SJCRH30 (cell line): ENCODE results near the gene RBMS3. TPM values are rescaled to one million over a fixed set of nuclear protein-coding genes. Genes with fewer than 3 reads are reported as not detected.

Experiments used
- DNase-seq, 2 experiments: peaks; one replicate each; pipeline ENCODE4 v3.0.0-alpha.2; 2015 to 2020
- H3K27ac ChIP-seq: fragments of 250-450 bp; sonication (Bioruptor Pico); 2 replicates; pipeline ENCODE4 v1.5.1; 2020; ENCODE audit warnings: mild to moderate bottlenecking, moderate library complexity
- H3K27me3 ChIP-seq: fragments of 250-450 bp; sonication (Bioruptor Pico); 2 replicates; pipeline ENCODE4 v1.5.1; 2020; ENCODE audit warnings: mild to moderate bottlenecking, moderate library complexity
- H3K36me3 ChIP-seq: fragments of 250-450 bp; sonication (Bioruptor Pico); 2 replicates; pipeline ENCODE4 v1.5.1; 2020; ENCODE audit warnings: mild to moderate bottlenecking, moderate library complexity
- H3K4me1 ChIP-seq: fragments of 250-450 bp; sonication (Bioruptor Pico); 2 replicates; pipeline ENCODE4 v1.5.1; 2020; ENCODE audit warnings: mild to moderate bottlenecking, moderate library complexity
- H3K4me3 ChIP-seq: fragments of 250-450 bp; sonication (Bioruptor Pico); 2 replicates; pipeline ENCODE4 v1.5.1; 2020; ENCODE audit warnings: mild to moderate bottlenecking, moderate library complexity
- H3K9me3 ChIP-seq: fragments of 250-450 bp; sonication (Bioruptor Pico); replicated peaks from 2 replicates; pipeline ENCODE4 v1.5.1; 2020; ENCODE audit warnings: mild to moderate bottlenecking, moderate library complexity
- total RNA-seq: library from RNA; depleted of rRNA; stranded (reverse); fragments of >200 nt; shearing (Covaris generic); gene quantifications from 2 replicates; pipeline ENCODE4 v1.2.3, GENCODE V29; 2014

Gene RBMS3
- total RNA-seq, 1 experiment from 2014 or later: 9.5 TPM

DNA sequence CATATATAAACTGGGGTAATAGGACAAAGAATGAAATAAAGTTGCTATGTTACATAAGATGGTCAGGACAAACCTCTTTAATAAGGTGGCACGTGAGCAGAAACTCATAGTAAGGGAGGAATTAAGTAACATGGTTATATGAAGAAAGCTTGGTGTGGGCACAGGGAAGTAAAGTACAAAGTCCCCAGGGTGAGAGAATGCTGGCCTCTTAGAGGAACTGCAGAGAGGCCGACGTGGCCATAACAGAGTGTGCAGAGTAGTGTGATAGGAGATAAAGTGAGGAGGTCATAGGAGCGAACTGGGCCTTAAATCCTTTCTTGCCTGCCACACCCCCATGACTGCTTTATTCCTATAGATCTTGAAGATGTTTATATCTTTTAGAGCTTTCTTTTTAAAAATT, 17.4 kb upstream of the RBMS3 start:
- DNase-seq: no peak
- H3K27ac ChIP-seq: no peak overlapping the region

GRCh38 chr3:29265509-29266072, 15.3 kb upstream of the RBMS3 start:
- H3K4me3 ChIP-seq: no peak overlapping the region
- no peak overlapping the region for H3K27ac ChIP-seq
- no peaks in the 10 kb centered on the region for H3K9me3 ChIP-seq
- peaks cover 7% of the 10 kb centered on the region for H3K4me1 ChIP-seq
- H3K27me3 ChIP-seq: no peaks in the 10 kb centered on the region
- DNase-seq: no peak
- H3K36me3 ChIP-seq: no peaks in the 10 kb centered on the region

More for the DNA sequence above, 17.4 kb upstream of the RBMS3 start:
- Histone ChIP-seq H3K4me1 (peaks cover 7% of the 10 kb centered on the region), H3K36me3 (no peaks in the 10 kb centered on the region), H3K4me3 (no peak overlapping the region), H3K9me3 (no peaks in the 10 kb centered on the region), H3K27me3 (no peaks in the 10 kb centered on the region)

DNA sequence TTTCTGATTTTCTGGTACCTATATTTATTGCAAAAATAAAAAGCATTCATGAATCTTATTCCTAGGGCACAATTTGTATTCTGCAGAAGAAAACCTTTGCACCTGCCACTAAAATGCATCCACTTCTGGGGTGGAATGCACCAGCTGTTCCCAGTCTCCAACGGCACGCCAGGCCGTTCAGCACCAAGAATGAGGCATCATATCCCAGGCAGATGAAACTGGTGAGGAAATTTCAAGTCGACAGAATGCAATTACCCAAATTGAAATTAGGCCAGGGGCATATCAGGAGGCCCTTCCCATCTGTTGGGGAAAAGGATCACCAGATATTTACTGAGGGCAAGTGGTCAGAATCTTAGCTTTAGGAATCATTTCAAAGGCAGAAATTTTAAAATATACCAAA, 13.6 kb upstream of the RBMS3 start:
- no peaks in the 10 kb centered on the region for H3K27me3 ChIP-seq
- no peak overlapping the region for H3K4me3 ChIP-seq
- H3K9me3 ChIP-seq: no peaks in the 10 kb centered on the region
- no peaks in the 10 kb centered on the region for H3K36me3 ChIP-seq
- H3K27ac ChIP-seq: peak overlapping the region; percentile 27
- H3K4me1 ChIP-seq: peaks cover 7% of the 10 kb centered on the region
- peak; percentile 44 to 65 for DNase-seq

- no peaks in the 10 kb centered on the region for H3K9me3 ChIP-seq
- peaks cover 7% of the 10 kb centered on the region for H3K4me1 ChIP-seq
- H3K36me3 ChIP-seq: no peaks in the 10 kb centered on the region
- no peaks in the 10 kb centered on the region for H3K27me3 ChIP-seq
- DNase-seq: peak; percentile 20 to 36
- H3K27ac ChIP-seq: no peak overlapping the region
- H3K4me3 ChIP-seq: no peak overlapping the region
These were observed 12.2 kb upstream of the RBMS3 start for GRCh38 chr3:29268651-29269050.

- H3K4me3 ChIP-seq: no peak overlapping the region
- no peaks in the 10 kb centered on the region for H3K27me3 ChIP-seq
- peaks cover 7% of the 10 kb centered on the region for H3K4me1 ChIP-seq
- no peak for DNase-seq
- no peak overlapping the region for H3K27ac ChIP-seq
- no peaks in the 10 kb centered on the region for H3K36me3 ChIP-seq
- no peaks in the 10 kb centered on the region for H3K9me3 ChIP-seq
These were observed 10.1 kb upstream of the RBMS3 start for GRCh38 chr3:29270752-29271151.

GRCh38 chr3:29271475-29271874, 9.4 kb upstream of the RBMS3 start:
- Histone ChIP-seq H3K27me3 (no peaks in the 10 kb centered on the region), H3K36me3 (no peaks in the 10 kb centered on the region), H3K4me3 (no peak overlapping the region), H3K27ac (no peak overlapping the region), H3K9me3 (no peaks in the 10 kb centered on the region), H3K4me1 (peaks cover 7% of the 10 kb centered on the region)
- DNase-seq: no peak

- no peaks in the 10 kb centered on the region for H3K9me3 ChIP-seq
- no peaks in the 10 kb centered on the region for H3K4me1 ChIP-seq
- DNase-seq: no peak
- H3K36me3 ChIP-seq: no peaks in the 10 kb centered on the region
- no peaks in the 10 kb centered on the region for H3K27me3 ChIP-seq
- no peak overlapping the region for H3K4me3 ChIP-seq
- no peak overlapping the region for H3K27ac ChIP-seq
These were observed 6.2 kb upstream of the RBMS3 start for GRCh38 chr3:29274667-29275066.

DNA sequence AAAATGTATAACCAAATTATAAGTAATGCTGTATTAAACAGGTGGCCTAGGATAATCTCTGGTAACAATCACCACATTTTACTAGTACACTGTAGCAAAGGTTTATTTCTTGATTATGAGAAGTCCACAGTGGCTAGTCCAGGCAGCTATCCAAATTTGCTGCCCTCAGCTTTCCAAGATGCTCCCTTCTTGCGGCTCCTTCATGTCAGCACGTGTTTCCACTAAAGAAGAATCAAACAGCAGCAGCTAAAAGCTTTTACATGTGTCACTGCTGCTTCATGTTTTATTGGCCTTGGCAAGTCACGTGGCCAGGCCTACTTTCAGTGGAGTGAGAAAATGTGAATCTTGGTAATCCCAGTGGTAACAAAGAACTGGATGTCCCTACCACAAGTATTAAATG, 5.6 kb upstream of the RBMS3 start:
- Histone ChIP-seq H3K27ac (no peak overlapping the region), H3K9me3 (no peaks in the 10 kb centered on the region), H3K36me3 (no peaks in the 10 kb centered on the region), H3K4me1 (no peaks in the 10 kb centered on the region), H3K4me3 (no peak overlapping the region), H3K27me3 (no peaks in the 10 kb centered on the region)
- DNase-seq: no peak

- DNase-seq: no peak
- no peaks in the 10 kb centered on the region for H3K36me3 ChIP-seq
- no peaks in the 10 kb centered on the region for H3K27me3 ChIP-seq
- no peaks in the 10 kb centered on the region for H3K9me3 ChIP-seq
- no peaks in the 10 kb centered on the region for H3K4me1 ChIP-seq
- no peak overlapping the region for H3K4me3 ChIP-seq
- H3K27ac ChIP-seq: no peak overlapping the region
These were observed 3.6 kb upstream of the RBMS3 start for GRCh38 chr3:29277249-29277648.

GRCh38 chr3:29279286-29279685, 1.6 kb upstream of the RBMS3 start:
- Histone ChIP-seq H3K9me3 (no peaks in the 10 kb centered on the region), H3K4me1 (no peaks in the 10 kb centered on the region), H3K27ac (no peak overlapping the region), H3K27me3 (no peaks in the 10 kb centered on the region), H3K4me3 (no peak overlapping the region), H3K36me3 (no peaks in the 10 kb centered on the region)
- no peak for DNase-seq

DNA sequence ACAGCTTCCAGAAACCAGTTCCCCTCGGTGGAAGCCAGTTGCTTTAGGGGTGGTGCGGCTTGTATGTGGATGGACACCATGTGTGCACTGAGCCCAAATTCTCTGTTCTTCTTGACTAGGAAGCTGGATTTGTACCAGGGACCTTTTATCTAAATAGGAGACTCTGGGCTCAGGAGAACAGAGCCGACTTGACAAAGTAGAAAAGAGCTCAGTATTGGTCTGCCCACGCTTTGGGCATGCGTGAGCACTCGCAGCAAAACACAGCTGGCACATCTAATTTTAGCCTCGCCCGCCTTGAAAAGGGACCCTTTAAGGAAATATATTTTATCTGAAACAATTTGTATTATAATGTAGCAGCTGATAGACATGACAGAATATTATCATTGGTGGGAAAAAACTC, 1.1 kb upstream of the RBMS3 start:
- Histone ChIP-seq H3K4me1 (no peaks in the 10 kb centered on the region), H3K27me3 (no peaks in the 10 kb centered on the region), H3K27ac (no peak overlapping the region), H3K36me3 (no peaks in the 10 kb centered on the region), H3K4me3 (no peak overlapping the region), H3K9me3 (no peaks in the 10 kb centered on the region)
- no peak for DNase-seq

GRCh38 chr3:29281094-29281343, 148 bp downstream of the RBMS3 start:
- Histone ChIP-seq H3K9me3 (no peaks in the 10 kb centered on the region), H3K4me1 (0 out of 2 replicates have a peak, but pooled peaks cover 2% of the 10 kb centered on the region), H3K36me3 (no peaks in the 10 kb centered on the region), H3K27me3 (no peaks in the 10 kb centered on the region), H3K27ac (peak overlapping the region; percentile 74), H3K4me3 (peak overlapping the region; percentile 61)
- no peak for DNase-seq

DNA sequence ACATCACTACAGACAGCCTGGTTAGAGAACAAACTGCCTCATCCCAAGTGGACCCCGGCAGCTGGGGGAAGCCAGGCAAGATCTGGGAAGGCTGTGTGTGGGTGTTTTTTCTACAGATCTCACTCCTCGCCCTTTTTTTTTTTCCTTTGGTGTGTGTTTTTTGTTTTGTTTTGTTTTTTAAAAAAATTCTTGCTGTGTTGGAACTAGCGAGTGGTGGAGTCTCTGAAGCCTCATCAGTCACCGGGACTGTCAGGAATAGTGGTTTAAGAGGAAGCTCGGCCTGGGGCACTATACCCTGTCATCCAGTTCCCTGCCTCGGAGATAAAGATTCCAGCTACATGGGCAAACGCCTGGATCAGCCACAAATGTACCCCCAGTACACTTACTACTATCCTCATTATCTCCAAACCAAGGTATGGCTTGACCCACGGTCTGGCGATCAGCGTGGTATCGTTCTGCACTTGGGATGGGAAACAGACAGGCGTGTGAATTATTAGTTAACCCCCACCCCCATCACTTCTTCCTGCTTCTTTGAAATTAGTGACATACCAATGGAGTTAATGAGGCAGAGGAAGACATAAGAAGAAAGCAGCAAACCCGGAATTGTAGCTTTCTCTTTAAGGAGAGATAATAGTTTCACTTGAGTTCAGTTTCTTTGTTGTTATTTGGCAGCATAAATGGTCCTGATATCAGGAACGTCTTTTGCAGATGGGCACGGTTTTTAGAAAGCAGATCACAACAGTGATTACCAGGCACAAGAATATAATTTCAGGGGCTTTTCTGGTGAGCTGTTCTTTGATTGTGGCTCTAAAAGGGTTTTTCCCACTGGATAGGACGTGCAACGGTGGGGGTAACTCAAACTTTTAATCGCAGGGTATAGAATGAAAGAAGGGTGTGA, 722 bp downstream of the RBMS3 start:
- Histone ChIP-seq H3K27ac (peak overlapping the region; percentile 74), H3K36me3 (no peaks in the 10 kb centered on the region), H3K9me3 (no peaks in the 10 kb centered on the region), H3K4me3 (peak overlapping the region; percentile 61), H3K4me1 (peaks cover 7% of the 10 kb centered on the region; the same call in 1 of the 2 replicates), H3K27me3 (no peaks in the 10 kb centered on the region)
- peak; percentile 28 to 57 for DNase-seq

DNA sequence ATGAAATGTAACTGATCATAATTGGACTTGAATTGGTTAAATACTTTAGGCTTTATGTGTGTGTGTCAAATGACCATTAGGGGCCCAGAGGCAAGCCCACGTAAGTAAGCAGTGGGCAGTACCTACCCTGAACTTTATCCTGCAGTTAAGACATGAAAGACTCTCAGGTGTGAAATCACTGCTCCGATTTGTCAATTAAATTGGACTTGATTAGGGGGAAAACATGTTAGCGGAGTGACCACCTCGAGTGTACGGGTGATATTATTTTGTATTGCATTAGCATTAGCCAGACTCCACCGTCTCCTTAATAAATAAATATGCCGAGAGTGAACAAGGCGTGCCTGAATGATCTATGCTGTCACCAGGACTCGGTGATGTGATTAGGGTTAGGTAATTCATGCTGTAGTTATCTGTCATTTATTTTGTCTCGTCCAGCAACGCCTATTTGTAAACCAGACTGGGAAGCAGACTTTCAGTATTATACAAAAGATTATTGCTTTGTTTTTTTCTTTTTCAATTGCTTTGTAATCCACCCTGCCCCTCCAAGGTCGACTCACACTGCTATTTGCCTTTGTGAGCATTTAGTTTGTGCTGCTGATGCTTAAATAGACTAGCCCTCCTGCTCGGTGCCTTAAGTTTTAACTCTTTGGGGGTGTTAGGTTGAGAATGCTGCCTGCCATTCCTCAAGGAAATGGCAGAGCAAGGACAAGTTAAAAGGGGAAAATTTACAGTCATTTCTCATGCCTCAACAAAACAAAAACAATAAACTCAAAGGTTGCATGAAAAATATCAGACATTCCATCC, 1.8 kb downstream of the RBMS3 start:
- Histone ChIP-seq H3K36me3 (no peaks in the 10 kb centered on the region), H3K4me3 (peak overlapping the region; percentile 61), H3K27me3 (no peaks in the 10 kb centered on the region), H3K27ac (peak overlapping the region; percentile 74), H3K9me3 (no peaks in the 10 kb centered on the region), H3K4me1 (peaks cover 13% of the 10 kb centered on the region; the same call in 1 of the 2 replicates)
- peak; percentile 7 to 27 for DNase-seq
